ENCODE measurements around the gene JPT2.

JPT2 gene

GRCh38 chr16:1677942-1678499 is at the start of gene JPT2:
Gene JPT2 (plus strand): TSS chr16:1678279. CDS start chr16:1678313, 34 bp downstream.
- peak; percentile 97 for DNase-seq (ENCODE audit: low spot score)

GRCh38 chr16:1630450-1631213 is 47.4 kb upstream of the JPT2 start:
- no peak for DNase-seq (ENCODE audit: low spot score)

GRCh38 chr16:1631230-1631629 is 46.8 kb upstream of the JPT2 start:
- no peak for DNase-seq (ENCODE audit: low spot score)

- DNase-seq (ENCODE audit: low spot score): no peak
These were observed 46.0 kb upstream of the JPT2 start for GRCh38 chr16:1631931-1632637.

- no peak for DNase-seq (ENCODE audit: low spot score)
These were observed 45.5 kb upstream of the JPT2 start for GRCh38 chr16:1632638-1632970.

- DNase-seq (ENCODE audit: low spot score): no peak
These were observed 44.8 kb upstream of the JPT2 start for GRCh38 chr16:1633310-1633709.

GRCh38 chr16:1634541-1634940 is 43.5 kb upstream of the JPT2 start:
- DNase-seq (ENCODE audit: low spot score): no peak

GRCh38 chr16:1635070-1635469 is 43.0 kb upstream of the JPT2 start:
- DNase-seq (ENCODE audit: low spot score): no peak

GRCh38 chr16:1637526-1637925 is 40.6 kb upstream of the JPT2 start:
- no peak for DNase-seq (ENCODE audit: low spot score)

- DNase-seq (ENCODE audit: low spot score): no peak
These were observed 39.3 kb upstream of the JPT2 start for GRCh38 chr16:1638757-1639156.

- peak; percentile 23 for DNase-seq (ENCODE audit: low spot score)
These were observed 38.8 kb upstream of the JPT2 start for GRCh38 chr16:1639282-1639681.

- no peak for DNase-seq (ENCODE audit: low spot score)
These were observed 38.2 kb upstream of the JPT2 start for GRCh38 chr16:1639860-1640259.

GRCh38 chr16:1640261-1640941 is 37.7 kb upstream of the JPT2 start:
- DNase-seq (ENCODE audit: low spot score): no peak

GRCh38 chr16:1641261-1641660 is 36.8 kb upstream of the JPT2 start:
- no peak for DNase-seq (ENCODE audit: low spot score)

GRCh38 chr16:1642148-1642547 is 35.9 kb upstream of the JPT2 start:
- no peak for DNase-seq (ENCODE audit: low spot score)

- no peak for DNase-seq (ENCODE audit: low spot score)
These were observed 35.3 kb upstream of the JPT2 start for GRCh38 chr16:1642753-1643152.

GRCh38 chr16:1643521-1643920 is 34.6 kb upstream of the JPT2 start:
- no peak for DNase-seq (ENCODE audit: low spot score)

- peak; percentile 57 for DNase-seq (ENCODE audit: low spot score)
These were observed 32.1 kb upstream of the JPT2 start for GRCh38 chr16:1645914-1646525.

- peak; percentile 91 for DNase-seq (ENCODE audit: low spot score)
These were observed 30.2 kb upstream of the JPT2 start for GRCh38 chr16:1647856-1648255.

- DNase-seq (ENCODE audit: low spot score): no peak
These were observed 27.9 kb upstream of the JPT2 start for GRCh38 chr16:1650131-1650530.

GRCh38 chr16:1651094-1651973 is 26.7 kb upstream of the JPT2 start:
- no peak for DNase-seq (ENCODE audit: low spot score)

- no peak for DNase-seq (ENCODE audit: low spot score)
These were observed 26.1 kb upstream of the JPT2 start for GRCh38 chr16:1651974-1652312.

All from NAMALWA (cell line).